HG03103 (cell line): ENCODE measurements around the gene KRT1.

ENCODE experiments used
- ATAC-seq: cut with Tn5 transposase; IDR thresholded peaks from one replicate; pipeline ENCODE4 v1.9.1; 2021; ENCODE audit warnings: low read depth; ENCODE audit not compliant: unreplicated experiment

KRT1 gene

GRCh38 chr12:52699373-52699772 lies 19.2 kb upstream of the KRT1 start:
- no peak for ATAC-seq

GRCh38 chr12:52698651-52699340 lies 18.6 kb upstream of the KRT1 start:
- no peak for ATAC-seq

- no peak for ATAC-seq
Measured at GRCh38 chr12:52697058-52697582, 16.9 kb upstream of the KRT1 start.

GRCh38 chr12:52696588-52696987 lies 16.4 kb upstream of the KRT1 start:
- no peak for ATAC-seq

- ATAC-seq: no peak
Measured at GRCh38 chr12:52695039-52695438, 14.8 kb upstream of the KRT1 start.

GRCh38 chr12:52694151-52694550 lies 13.9 kb upstream of the KRT1 start:
- no peak for ATAC-seq

GRCh38 chr12:52693261-52693660 lies 13.1 kb upstream of the KRT1 start:
- ATAC-seq: no peak

- no peak for ATAC-seq
Measured at GRCh38 chr12:52692254-52692653, 12.0 kb upstream of the KRT1 start.

GRCh38 chr12:52691841-52692150 lies 11.6 kb upstream of the KRT1 start:
- ATAC-seq: no peak

- ATAC-seq: no peak
Measured at GRCh38 chr12:52691076-52691840, 11.1 kb upstream of the KRT1 start.

GRCh38 chr12:52690351-52691075 lies 10.3 kb upstream of the KRT1 start:
- ATAC-seq: no peak

GRCh38 chr12:52689936-52690335 lies 9.7 kb upstream of the KRT1 start:
- no peak for ATAC-seq

- no peak for ATAC-seq
Measured at GRCh38 chr12:52689239-52689638, 9.0 kb upstream of the KRT1 start.

- no peak for ATAC-seq
Measured at GRCh38 chr12:52688481-52688880, 8.3 kb upstream of the KRT1 start.

- no peak for ATAC-seq
Measured at GRCh38 chr12:52687497-52688385, 7.5 kb upstream of the KRT1 start.

- ATAC-seq: no peak
Measured at GRCh38 chr12:52686756-52687487, 6.7 kb upstream of the KRT1 start.

- no peak for ATAC-seq
Measured at GRCh38 chr12:52686063-52686462, 5.9 kb upstream of the KRT1 start.

GRCh38 chr12:52685406-52685890 lies 5.2 kb upstream of the KRT1 start:
- no peak for ATAC-seq

GRCh38 chr12:52684431-52684830 lies 4.2 kb upstream of the KRT1 start:
- no peak for ATAC-seq
